Middle frontal gyrus (tissue), 1 donor: ENCODE data around the gene CDKN1B.

Experiments used
- DNase-seq: peaks from one replicate; pipeline ENCODE4 v3.0.0-alpha.2; 2015; ENCODE audit warnings: low spot score; ENCODE audit errors: extremely low spot score

CDKN1B gene

DNA sequence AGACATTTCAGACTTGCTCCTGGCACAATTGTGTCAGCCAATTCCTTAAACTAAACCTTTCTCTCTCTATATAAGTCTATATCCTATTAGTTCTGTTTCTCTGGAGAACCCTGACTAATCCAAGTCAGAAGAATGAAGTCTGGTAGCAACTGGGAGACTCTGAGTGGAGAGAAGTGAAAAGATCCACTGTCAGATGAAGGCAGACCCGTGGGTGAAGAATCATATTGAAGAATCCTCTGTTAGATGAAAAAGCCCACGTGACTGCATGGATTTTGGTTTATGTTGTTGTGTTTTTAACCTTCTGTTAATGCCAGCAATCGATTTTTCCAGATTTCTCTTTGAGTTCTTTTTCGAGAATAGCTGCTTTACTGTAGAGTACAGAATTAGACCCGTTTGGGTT lies 38.8 kb downstream of the CDKN1B start:
- no peak for DNase-seq

DNA sequence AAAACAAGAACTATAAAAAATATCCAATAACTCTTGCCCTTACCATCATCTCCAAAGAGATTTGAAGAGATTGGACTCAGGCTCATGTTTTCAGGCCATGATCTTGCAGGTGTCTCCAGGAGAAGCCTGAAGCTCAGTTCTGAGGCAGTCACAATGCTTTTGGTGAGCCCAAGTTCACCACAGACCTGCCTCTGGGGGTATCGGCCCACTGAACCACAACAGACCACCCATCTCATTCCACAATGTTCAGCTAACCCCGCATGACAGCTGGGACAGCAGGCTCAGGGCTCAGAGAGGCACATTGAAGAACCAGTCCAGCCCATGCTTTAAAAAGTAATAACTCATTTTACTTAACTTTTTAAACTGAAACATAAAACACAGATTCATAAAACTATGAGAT lies 40.0 kb downstream of the CDKN1B start:
- no peak for DNase-seq

- no peak for DNase-seq
These were observed 42.2 kb downstream of the CDKN1B start for GRCh38 chr12:12759234-12759915.

DNA sequence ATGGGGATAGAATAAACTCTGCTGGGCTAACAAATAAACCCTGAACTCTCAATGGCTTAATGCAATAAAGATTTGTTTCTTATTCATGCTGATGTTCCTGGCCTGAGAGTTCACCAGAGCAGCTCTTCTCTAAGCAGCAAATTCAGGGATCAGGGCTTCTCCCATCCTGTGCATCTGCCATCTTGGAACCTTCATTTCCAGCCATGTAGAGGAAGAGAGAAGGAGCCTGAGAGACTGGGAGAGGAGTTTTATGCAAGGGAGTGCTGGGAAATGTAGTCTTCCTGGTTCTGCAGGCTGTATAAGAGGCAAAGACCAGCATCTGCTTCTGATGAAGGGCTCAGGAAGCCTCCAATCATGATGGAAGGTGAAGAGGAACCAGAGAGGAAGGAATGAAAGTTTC lies 47.7 kb downstream of the CDKN1B start:
- DNase-seq, result no peak

GRCh38 chr12:12770262-12770661 lies 53.1 kb downstream of the CDKN1B start:
- no peak for DNase-seq
